GM12892 (cell line): ENCODE measurements around the gene OLFM2.

Experiments used
- POLR2AphosphoS5 ChIP-seq: IDR thresholded peaks from 2 replicates; pipeline ENCODE4 v1.6.1; 2011; ENCODE audit warnings: low read depth, low read length, control low read depth
- TAF1 ChIP-seq: IDR thresholded peaks from 2 replicates; pipeline ENCODE4 v1.6.1; 2011; ENCODE audit warnings: low read depth, mild to moderate bottlenecking, control low read depth, low read length, borderline replicate concordance

GRCh38 chr19:9958379-9958821, 22.1 kb upstream of the OLFM2 start:
- TF ChIP-seq POLR2AphosphoS5 (no peak), TAF1 (no peak)
